ENCODE measurements around the gene SOX3. TPM values are rescaled to one million over a fixed set of nuclear protein-coding genes. Genes with fewer than 3 reads are reported as not detected.

The SOX3 gene
- total RNA-seq, 1 donor = not detected

DNA sequence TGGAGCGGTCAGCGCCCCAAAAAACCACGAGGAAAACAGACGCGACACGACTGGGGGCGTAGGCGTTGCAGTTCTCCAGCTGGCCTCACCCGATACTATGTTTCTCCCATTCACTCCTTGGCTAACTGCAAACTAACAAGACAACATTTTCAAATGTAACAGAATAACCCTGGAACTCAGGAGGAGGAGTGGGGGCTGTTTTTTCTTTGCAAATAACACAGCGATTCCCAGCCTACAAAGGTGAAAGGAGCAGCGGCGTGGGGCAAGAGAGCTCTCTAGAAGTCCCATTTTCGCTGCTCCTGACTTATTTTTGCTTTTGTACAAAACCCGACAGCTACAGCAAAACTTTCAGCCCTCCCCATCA is 1.6 kb downstream of the SOX3 start:
- Histone ChIP-seq H3K36me3 (ENCODE audit: insufficient read depth, low read length) (no peaks in the 10 kb centered on the region), H3K4me1 (ENCODE audit: insufficient read depth, low read length) (no peaks in the 10 kb centered on the region), H3K27me3 (ENCODE audit: insufficient read depth, low read length) (peaks cover 22% of the 10 kb centered on the region)

GRCh38 chrX:140502491-140503237 is 2.2 kb downstream of the SOX3 start:
- Histone ChIP-seq H3K4me2 (ENCODE audit: insufficient read depth, low read length) (no peak overlapping the region), H3K27ac (ENCODE audit: low read depth, low read length) (no peak overlapping the region), H3K4me1 (ENCODE audit: insufficient read depth, low read length) (no peaks in the 10 kb centered on the region), H3K27me3 (ENCODE audit: insufficient read depth, low read length) (peaks cover 17% of the 10 kb centered on the region), H2AFZ (ENCODE audit: low read length) (no peak overlapping the region), H3K36me3 (ENCODE audit: insufficient read depth, low read length) (no peaks in the 10 kb centered on the region), H3K79me2 (ENCODE audit: insufficient read depth, low read length) (no peaks in the 10 kb centered on the region), H3K9me3 (ENCODE audit: low read depth, low read length) (no peaks in the 10 kb centered on the region), H3K4me3 (ENCODE audit: insufficient read depth, low read length) (no peak overlapping the region), H4K20me1 (ENCODE audit: insufficient read depth, low read length) (no peaks in the 10 kb centered on the region)
- no peak for DNase-seq (ENCODE audit: insufficient read length, low spot score, missing footprints)
- no peak for TF ChIP-seq CTCF (IDR thresholded peaks at IDR 0.05; ENCODE audit: extremely low read depth, low read depth, low read length)

More for the DNA sequence above, 1.6 kb downstream of the SOX3 start:
- no peak for DNase-seq (ENCODE audit: insufficient read length, low spot score, missing footprints)
- Histone ChIP-seq H2AFZ (ENCODE audit: low read length) (no peak overlapping the region), H3K9me3 (ENCODE audit: low read depth, low read length) (no peaks in the 10 kb centered on the region), H3K4me2 (ENCODE audit: insufficient read depth, low read length) (no peak overlapping the region), H4K20me1 (ENCODE audit: insufficient read depth, low read length) (no peaks in the 10 kb centered on the region), H3K4me3 (ENCODE audit: insufficient read depth, low read length) (no peak overlapping the region), H3K27ac (ENCODE audit: low read depth, low read length) (no peak overlapping the region), H3K79me2 (ENCODE audit: insufficient read depth, low read length) (no peaks in the 10 kb centered on the region)
- no peak for TF ChIP-seq CTCF (IDR thresholded peaks at IDR 0.05; ENCODE audit: extremely low read depth, low read depth, low read length)

- Histone ChIP-seq H3K4me1 (ENCODE audit: insufficient read depth, low read length) (no peaks in the 10 kb centered on the region), H3K27me3 (ENCODE audit: insufficient read depth, low read length) (peaks cover 16% of the 10 kb centered on the region), H3K4me3 (ENCODE audit: insufficient read depth, low read length) (no peak overlapping the region), H3K4me2 (ENCODE audit: insufficient read depth, low read length) (no peak overlapping the region), H3K79me2 (ENCODE audit: insufficient read depth, low read length) (no peaks in the 10 kb centered on the region), H4K20me1 (ENCODE audit: insufficient read depth, low read length) (no peaks in the 10 kb centered on the region), H3K36me3 (ENCODE audit: insufficient read depth, low read length) (no peaks in the 10 kb centered on the region), H3K27ac (ENCODE audit: low read depth, low read length) (no peak overlapping the region), H2AFZ (ENCODE audit: low read length) (no peak overlapping the region), H3K9me3 (ENCODE audit: low read depth, low read length) (no peaks in the 10 kb centered on the region)
- no peak for DNase-seq (ENCODE audit: insufficient read length, low spot score, missing footprints)
- no peak for TF ChIP-seq CTCF (IDR thresholded peaks at IDR 0.05; ENCODE audit: extremely low read depth, low read depth, low read length)
Observed at GRCh38 chrX:140501940-140502468, 2.9 kb downstream of the SOX3 start.

- no peak overlapping the region for H3K4me2 ChIP-seq (ENCODE audit: insufficient read depth, low read length)
- no peak for TF ChIP-seq CTCF (IDR thresholded peaks at IDR 0.05; ENCODE audit: extremely low read depth, low read depth, low read length)
- DNase-seq (ENCODE audit: insufficient read length, low spot score, missing footprints) = no peak
- H3K9me3 ChIP-seq (ENCODE audit: low read depth, low read length) = no peaks in the 10 kb centered on the region
- no peaks in the 10 kb centered on the region for H4K20me1 ChIP-seq (ENCODE audit: insufficient read depth, low read length)
- no peaks in the 10 kb centered on the region for H3K36me3 ChIP-seq (ENCODE audit: insufficient read depth, low read length)
- no peak overlapping the region for H3K27ac ChIP-seq (ENCODE audit: low read depth, low read length)
- H2AFZ ChIP-seq (ENCODE audit: low read length) = no peak overlapping the region
- no peaks in the 10 kb centered on the region for H3K79me2 ChIP-seq (ENCODE audit: insufficient read depth, low read length)
- H3K4me3 ChIP-seq (ENCODE audit: insufficient read depth, low read length) = no peak overlapping the region
- H3K4me1 ChIP-seq (ENCODE audit: insufficient read depth, low read length) = no peaks in the 10 kb centered on the region
- H3K27me3 ChIP-seq (ENCODE audit: insufficient read depth, low read length) = peaks cover 16% of the 10 kb centered on the region
Observed at GRCh38 chrX:140501321-140501720, 3.5 kb downstream of the SOX3 start.

Measured in osteoblast (primary cell).